GM23248 (cell line): ENCODE measurements around the gene LMO4. TPM values are rescaled to one million over a fixed set of nuclear protein-coding genes. Genes with fewer than 3 reads are reported as not detected.

ENCODE experiments used
- DNase-seq: peaks from one replicate; pipeline ENCODE4 v3.0.0-alpha.2; 2015
- H2AFZ ChIP-seq: fragments of 200-600 bp; sonication (generic); 2 replicates; pipeline ENCODE4 v1.6.1; 2016; ENCODE audit warnings: antibody characterized with exemption
- H3F3A ChIP-seq: fragments of 200-600 bp; sonication (generic); 2 replicates; pipeline ENCODE4 v1.6.1; 2016; ENCODE audit warnings: mild to moderate bottlenecking, antibody characterized with exemption, mixed run types; ENCODE audit not compliant: insufficient read depth
- H3K27ac ChIP-seq: fragments of 200-600 bp; sonication (generic); 2 replicates; pipeline ENCODE4 v1.5.1; 2016; ENCODE audit warnings: mild to moderate bottlenecking
- H3K27me3 ChIP-seq: fragments of 200-600 bp; sonication (generic); replicated peaks from 2 replicates; pipeline ENCODE4 v1.6.1; 2016; ENCODE audit warnings: mild to moderate bottlenecking; ENCODE audit not compliant: insufficient read depth
- H3K36me3 ChIP-seq: fragments of 200-600 bp; sonication (generic); 2 replicates; pipeline ENCODE4 v1.6.1; 2016; ENCODE audit warnings: low read depth, mild to moderate bottlenecking
- H3K4me1 ChIP-seq: fragments of 200-600 bp; sonication (generic); 2 replicates; pipeline ENCODE4 v1.6.1; 2016; ENCODE audit warnings: mild to moderate bottlenecking; ENCODE audit not compliant: insufficient read depth
- H3K4me2 ChIP-seq: fragments of 200-600 bp; sonication (generic); one replicate; pipeline ENCODE4 v1.6.1; 2016; ENCODE audit warnings: mild to moderate bottlenecking; ENCODE audit not compliant: unreplicated experiment
- H3K4me3 ChIP-seq: fragments of 200-600 bp; sonication (generic); 2 replicates; pipeline ENCODE4 v1.5.1; 2016; ENCODE audit warnings: mild to moderate bottlenecking
- H3K79me2 ChIP-seq: fragments of 200-600 bp; sonication (generic); 2 replicates; pipeline ENCODE4 v1.6.1; 2016; ENCODE audit warnings: mild to moderate bottlenecking; ENCODE audit not compliant: insufficient read depth
- H3K9ac ChIP-seq: fragments of 200-600 bp; sonication (generic); 2 replicates; pipeline ENCODE4 v1.6.1; 2016; ENCODE audit warnings: mild to moderate bottlenecking
- H3K9me2 ChIP-seq: fragments of 200-600 bp; sonication (generic); 2 replicates; pipeline ENCODE4 v1.6.1; 2016; ENCODE audit warnings: mixed run types, mild to moderate bottlenecking, moderate library complexity; ENCODE audit not compliant: insufficient read depth
- H3K9me3 ChIP-seq: fragments of 200-600 bp; sonication (generic); one replicate; pipeline ENCODE4 v1.6.1; 2017; ENCODE audit warnings: low read depth
- H4K20me1 ChIP-seq: fragments of 200-600 bp; sonication (generic); 2 replicates; pipeline ENCODE4 v1.6.0; 2016; ENCODE audit not compliant: insufficient read depth
- EZH2 ChIP-seq: fragments of 200-600 bp; sonication (generic); IDR thresholded peaks from 2 replicates; pipeline ENCODE4 v1.6.1; 2018; ENCODE audit warnings: antibody characterized with exemption, mild to moderate bottlenecking; ENCODE audit not compliant: insufficient read depth, poor library complexity, severe bottlenecking
- EZH2phosphoT487 ChIP-seq: fragments of 200-600 bp; sonication (generic); IDR thresholded peaks from 2 replicates; pipeline ENCODE4 v1.6.1; 2018; ENCODE audit warnings: antibody characterized with exemption, moderate library complexity, mild to moderate bottlenecking, low read depth; ENCODE audit not compliant: insufficient read depth
- WGBS, 2 experiments: methylation state at CpG; one replicate each; pipeline ENCODE4 v1.1.6; 2015 to 2017; ENCODE audit warnings: low lambda C conversion rate in 2 of 2, low coverage in 1 of 2; ENCODE audit errors: missing lambda C conversion rate in 2 of 2; 5-methylcytosine and 5-hydroxymethylcytosine counted together
- in situ Hi-C: fragments of 300-500 bp; cut with MboI; formaldehyde crosslinking; loops from 2 replicates; pipeline ENCODE4 v1.15.0; 2020
- polyA plus RNA-seq: library from polyadenylated mRNA; unstranded; fragments of >200 nt; fragmentation: Nextera tagmentation; extraction: Ambion mirVana; gene quantifications from 2 replicates; pipeline ENCODE4 v1.2.1, GENCODE V29; 2016
- total RNA-seq: library from RNA; depleted of rRNA; stranded (reverse); fragments of >200 nt; shearing (Covaris generic); gene quantifications from 2 replicates; pipeline ENCODE4 v1.2.3, GENCODE V29; 2014

Gene LMO4
- total and polyA plus RNA-seq, 2 experiments from 2014 or later = 23.8 to 103 TPM

- no peak for TF ChIP-seq EZH2
- no peak for TF ChIP-seq EZH2phosphoT487
- Histone ChIP-seq H2AFZ (peak overlapping the region; percentile 30; the same call in 1 of the 2 replicates), H3K27ac (no peak overlapping the region), H3K36me3 (no peaks in the 10 kb centered on the region), H3K4me2 (no peak overlapping the region), H3K4me1 (0 out of 2 replicates have a peak, but pooled peaks cover 3% of the 10 kb centered on the region), H3F3A (peaks cover 11% of the 10 kb centered on the region), H3K4me3 (no peak overlapping the region), H3K79me2 (peaks cover 19% of the 10 kb centered on the region), H3K27me3 (no peaks in the 10 kb centered on the region), H3K9ac (no peak overlapping the region), H3K9me2 (no peaks in the 10 kb centered on the region), H4K20me1 (no peaks in the 10 kb centered on the region), H3K9me3 (no peaks in the 10 kb centered on the region)
- peak; percentile 56 for DNase-seq
- WGBS, 2 experiments = 41 to 42% methylated on average over 10 of the region's 10 CpGs
- in situ Hi-C loops = loop anchor here (25.0 kb wide), 2 partner anchors 636 to 736 kb away; no protein-coding TSS in a partner anchor
Measured at GRCh38 chr1:87325982-87326738, 2.5 kb upstream of the LMO4 start.

- no peak for TF ChIP-seq EZH2phosphoT487
- TF ChIP-seq EZH2 = no peak
Measured at GRCh38 chr1:87327376-87328271, 1.1 kb upstream of the LMO4 start.

GRCh38 chr1:87329051-87329525 is 408 bp downstream of the LMO4 start:
- Histone ChIP-seq H3K79me2 (peaks cover 45% of the 10 kb centered on the region), H2AFZ (peak overlapping the region; percentile 47), H3K27ac (peak overlapping the region; percentile 96), H3F3A (peaks cover 18% of the 10 kb centered on the region), H3K9ac (peak overlapping the region; percentile 98), H3K4me2 (peak overlapping the region; percentile 99), H3K4me1 (peaks cover 23% of the 10 kb centered on the region), H3K36me3 (0 out of 2 replicates have a peak, but pooled peaks cover 7% of the 10 kb centered on the region), H3K4me3 (peak overlapping the region; percentile 94), H4K20me1 (no peaks in the 10 kb centered on the region), H3K9me3 (no peaks in the 10 kb centered on the region), H3K27me3 (no peaks in the 10 kb centered on the region), H3K9me2 (no peaks in the 10 kb centered on the region)
- peak; percentile 73 for DNase-seq
- TF ChIP-seq EZH2 = no peak
- 1% methylated on average over 27 to 35 of the region's 35 CpGs for WGBS, 2 experiments
- in situ Hi-C loops = loop anchor here (25.0 kb wide), 2 partner anchors 633 to 733 kb away; no protein-coding TSS in a partner anchor

More at GRCh38 chr1:87327376-87328271, 1.1 kb upstream of the LMO4 start:
- in situ Hi-C loops = loop anchor here (25.0 kb wide), 2 partner anchors 635 to 735 kb away; no protein-coding TSS in a partner anchor
- H3K27ac ChIP-seq = peak overlapping the region; percentile 77
- DNase-seq = peak; percentile 51
- H3K36me3 ChIP-seq = no peaks in the 10 kb centered on the region
- H3K79me2 ChIP-seq = peaks cover 30% of the 10 kb centered on the region
- peak overlapping the region; percentile 98 for H3K9ac ChIP-seq
- H3K4me2 ChIP-seq = peak overlapping the region; percentile 81
- H3K4me3 ChIP-seq = peak overlapping the region; percentile 94
- H3K27me3 ChIP-seq = no peaks in the 10 kb centered on the region
- H3F3A ChIP-seq = peaks cover 14% of the 10 kb centered on the region
- WGBS, 2 experiments = 7 to 8% methylated on average over 21 to 24 of the region's 27 CpGs
- H4K20me1 ChIP-seq = no peaks in the 10 kb centered on the region
- H2AFZ ChIP-seq = peak overlapping the region; percentile 98
- peaks cover 9% of the 10 kb centered on the region for H3K4me1 ChIP-seq
- H3K9me2 ChIP-seq = no peaks in the 10 kb centered on the region
- no peaks in the 10 kb centered on the region for H3K9me3 ChIP-seq

- Histone ChIP-seq H3K4me2 (peak overlapping the region; percentile 99), H3K4me1 (peaks cover 28% of the 10 kb centered on the region), H3K9me3 (no peaks in the 10 kb centered on the region), H3K27ac (peak overlapping the region; percentile 96), H3K36me3 (0 out of 2 replicates have a peak, but pooled peaks cover 7% of the 10 kb centered on the region), H3F3A (peaks cover 18% of the 10 kb centered on the region), H4K20me1 (no peaks in the 10 kb centered on the region), H3K79me2 (peaks cover 50% of the 10 kb centered on the region), H3K4me3 (peak overlapping the region; percentile 94), H3K9ac (peak overlapping the region; percentile 98), H3K27me3 (no peaks in the 10 kb centered on the region), H3K9me2 (no peaks in the 10 kb centered on the region), H2AFZ (peak overlapping the region; percentile 47)
- no peak for TF ChIP-seq EZH2phosphoT487
- TF ChIP-seq EZH2 = no peak
- WGBS, 2 experiments = 1% methylated on average over 7 of the region's 7 CpGs
- in situ Hi-C loops = loop anchor here (25.0 kb wide), 2 partner anchors 633 to 733 kb away; no protein-coding TSS in a partner anchor
- peak; percentile 56 for DNase-seq
Measured at GRCh38 chr1:87329526-87330056, 911 bp downstream of the LMO4 start.
